Stimulated activated CD4-positive, alpha-beta T cell treated with anti-CD3 and anti-CD28 coated beads, Interleukin-4, amount 100 ng/mL, for 48 hours (primary cell): ENCODE results near the gene RAD9B.
"Not testable (repeated sequence)": the region's sequence is repeated elsewhere in the genome, so short reads cannot be mapped to it uniquely, and the experiment has no call there.

Experiments used
- DNase-seq, 2 donors: peaks; one replicate each; pipeline ENCODE4 v3.0.0-alpha.2; 2020; ENCODE audit warnings: low read depth in 2 of 2

The RAD9B gene

GRCh38 chr12:110501752-110502738 lies at the start of gene RAD9B, which contains the start of gene VPS29:
Gene RAD9B (plus strand): TSS chr12:110502331. CDS start chr12:110502338, 7 bp downstream.
Gene VPS29 (minus strand): TSS chr12:110502111. CDS start chr12:110502051, 60 bp downstream.
- peak; percentile 96 to 98 for DNase-seq

DNA sequence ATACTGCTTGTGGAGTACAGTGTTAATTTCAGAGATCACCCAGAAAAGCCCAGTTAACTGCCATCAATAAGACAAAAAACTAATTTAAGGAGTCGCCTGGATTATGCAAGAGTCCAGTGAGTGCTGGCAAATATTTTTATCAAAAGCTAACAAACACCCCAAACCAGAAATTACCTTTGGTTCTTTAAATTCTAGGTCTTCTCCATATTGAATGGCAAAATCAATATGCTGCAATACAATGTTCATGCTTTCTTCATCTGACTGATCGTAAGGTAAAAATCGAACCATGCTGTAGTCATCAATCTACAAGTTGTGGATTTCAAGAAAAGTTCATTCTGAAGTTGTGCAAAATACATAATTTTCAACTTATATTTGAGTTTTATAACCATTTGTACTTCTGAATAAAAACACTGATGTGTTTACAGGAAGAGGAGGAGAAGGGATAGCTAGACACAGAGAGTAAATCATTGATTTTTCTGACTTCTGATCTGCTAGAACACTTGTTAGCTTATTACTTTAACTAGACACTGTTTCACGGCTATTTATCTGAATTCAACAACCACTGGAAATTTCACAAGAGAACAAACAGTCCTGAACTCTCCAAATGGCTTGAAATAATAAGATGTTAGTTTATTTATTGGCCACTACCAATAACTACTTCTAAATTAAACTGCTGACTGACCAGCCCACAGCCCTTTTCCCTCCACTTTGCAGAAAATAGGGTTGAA lies 48.4 kb upstream of the RAD9B start:
- DNase-seq: no peak

GRCh38 chr12:110458756-110459155 lies 43.4 kb upstream of the RAD9B start:
- no peak for DNase-seq

DNA sequence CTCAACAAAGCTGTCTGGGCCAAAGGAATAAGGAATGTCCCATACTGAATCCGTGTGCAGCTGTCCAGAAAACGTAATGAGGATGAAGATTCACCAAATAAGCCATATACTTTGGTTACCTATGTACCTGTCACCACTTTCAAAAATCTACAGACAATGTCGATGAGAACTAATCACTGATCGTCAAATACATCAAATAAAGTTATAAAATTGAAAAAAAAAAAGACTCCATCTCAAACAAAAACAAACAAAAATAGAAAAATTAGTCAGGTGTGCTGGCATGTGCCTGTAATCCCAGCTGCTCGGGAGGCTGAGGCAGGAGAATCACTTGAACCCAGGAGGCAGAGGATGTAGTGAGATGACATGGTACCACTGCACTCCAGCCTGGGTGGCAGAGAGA lies 40.9 kb upstream of the RAD9B start:
- not testable (repeated sequence) for DNase-seq

DNA sequence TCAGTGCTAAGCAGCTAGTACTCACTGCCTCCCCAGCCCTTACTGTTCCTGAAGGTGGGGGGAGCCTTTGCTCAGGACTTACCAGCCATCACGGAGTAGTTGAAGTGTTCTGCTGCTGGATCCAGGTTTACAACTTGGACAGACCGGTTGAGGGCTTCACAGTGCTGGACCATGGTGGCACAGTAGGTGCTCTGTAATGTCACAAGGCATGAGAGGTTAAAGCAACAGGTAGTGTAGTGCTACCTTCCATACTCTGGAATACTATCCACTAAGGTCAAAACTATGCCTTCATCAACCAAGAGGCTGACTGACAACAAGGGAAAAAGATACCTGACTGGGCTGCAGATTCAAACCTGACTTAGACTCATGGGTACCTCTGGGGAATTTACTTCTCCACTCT lies 37.1 kb upstream of the RAD9B start:
- no peak for DNase-seq

DNA sequence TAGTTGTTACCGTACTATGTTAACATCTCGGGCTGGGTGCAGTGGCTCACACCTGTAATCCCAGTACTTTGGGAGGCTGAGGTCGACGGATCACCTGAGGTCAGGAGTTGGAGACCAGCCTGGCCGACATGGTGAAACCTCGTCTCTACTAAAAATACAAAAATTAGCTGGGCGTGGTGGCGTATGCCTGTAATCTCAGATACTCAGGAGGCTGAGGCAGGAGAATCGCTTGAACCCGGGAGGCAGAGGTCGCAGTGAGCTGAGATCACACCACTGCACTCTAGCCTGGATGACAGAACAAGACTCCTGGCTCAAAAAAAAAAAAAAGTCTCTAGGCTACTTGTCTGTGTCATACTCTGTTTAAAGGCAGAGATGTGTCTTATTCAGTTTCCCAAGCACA lies 36.4 kb upstream of the RAD9B start:
- not testable (repeated sequence) for DNase-seq

DNA sequence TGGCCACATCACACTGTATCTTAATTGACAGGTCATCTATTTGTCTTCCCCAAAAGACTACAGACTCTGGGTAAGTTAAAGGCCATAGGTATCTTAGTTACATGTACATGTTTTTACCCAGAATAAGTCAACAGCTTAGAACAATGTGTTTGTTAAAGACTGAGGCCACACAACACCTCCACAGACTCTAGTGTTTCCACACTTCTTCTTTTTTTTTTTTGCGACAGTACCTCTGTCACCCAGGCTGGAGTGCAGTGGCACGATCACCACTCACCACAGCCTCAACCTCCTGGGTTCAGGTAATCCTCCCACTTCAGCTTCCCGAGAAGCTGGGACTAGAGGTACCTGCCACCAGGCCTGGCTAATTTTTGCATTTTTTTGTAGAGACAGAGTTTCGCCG lies 35.3 kb upstream of the RAD9B start:
- no peak for DNase-seq

DNA sequence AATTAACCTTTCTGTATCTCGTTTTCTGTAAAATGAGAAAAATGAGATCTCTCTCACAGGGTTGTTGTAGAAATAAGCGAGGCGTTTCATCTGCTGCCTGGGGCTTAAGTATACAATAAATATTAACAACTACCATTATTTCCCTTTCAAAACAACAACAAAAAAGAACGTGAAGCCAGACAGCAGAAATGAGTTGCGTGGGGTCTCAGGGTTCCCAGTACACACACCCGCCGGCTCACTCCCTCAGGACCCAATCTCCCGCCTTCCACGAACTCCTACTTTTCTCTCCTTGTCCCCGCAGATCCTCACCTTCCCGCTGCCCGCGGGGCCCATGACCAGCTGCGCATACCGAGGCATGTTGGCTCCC lies 34.3 kb upstream of the RAD9B start:
- no peak for DNase-seq

- peak; percentile 90 to 91 for DNase-seq
Measured at GRCh38 chr12:110468214-110469048, 33.7 kb upstream of the RAD9B start, which contains the start of the genes FAM216A and GPN3. Gene FAM216A (plus strand): TSS chr12:110468845. CDS start chr12:110468876, 31 bp downstream. Gene GPN3 (minus strand): TSS chr12:110468257. CDS start chr12:110468203, 54 bp downstream.

GRCh38 chr12:110475426-110475825 lies 26.7 kb upstream of the RAD9B start:
- DNase-seq: no peak

- DNase-seq: no peak
Measured at GRCh38 chr12:110498984-110499706, 3.0 kb upstream of the RAD9B start.

DNA sequence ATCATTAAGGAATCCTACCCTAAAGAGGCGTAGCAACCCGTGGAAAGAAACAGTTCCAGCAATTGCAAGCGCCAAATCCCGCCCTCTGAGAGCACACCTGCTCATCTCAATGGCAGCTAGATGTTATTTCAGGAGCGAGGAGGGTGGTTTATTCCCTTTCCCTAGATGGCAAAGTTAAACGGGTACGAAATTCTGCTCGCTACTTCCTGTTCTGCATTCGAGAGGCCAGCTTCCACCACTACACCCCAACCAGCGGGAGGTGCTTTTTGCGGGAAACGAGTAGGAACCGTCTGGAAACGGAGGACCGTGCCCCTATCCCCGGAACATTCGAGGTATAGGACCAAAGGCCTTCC lies 756 bp upstream of the RAD9B start:
- peak in 1 of 2 donors; percentile 26 for DNase-seq

DNA sequence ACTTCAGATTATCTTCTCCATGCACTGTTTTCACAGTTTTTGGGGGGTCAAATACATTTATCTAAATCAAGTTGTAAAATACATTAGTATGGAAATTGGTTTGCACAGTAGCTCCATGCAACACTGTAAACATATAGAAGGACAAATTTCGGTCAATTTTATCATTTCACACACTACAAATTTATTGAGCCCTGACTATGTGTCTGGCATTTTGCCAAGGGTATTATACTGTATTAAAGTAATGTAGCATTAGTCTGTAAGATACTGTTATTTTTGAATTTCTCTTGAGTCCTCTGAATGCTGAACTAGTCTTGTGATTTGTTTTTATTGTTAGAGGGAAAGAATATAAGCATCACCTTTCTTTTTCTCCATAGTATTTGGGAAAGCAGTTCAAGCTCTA lies 1.3 kb downstream of the RAD9B start:
- DNase-seq: no peak

DNA sequence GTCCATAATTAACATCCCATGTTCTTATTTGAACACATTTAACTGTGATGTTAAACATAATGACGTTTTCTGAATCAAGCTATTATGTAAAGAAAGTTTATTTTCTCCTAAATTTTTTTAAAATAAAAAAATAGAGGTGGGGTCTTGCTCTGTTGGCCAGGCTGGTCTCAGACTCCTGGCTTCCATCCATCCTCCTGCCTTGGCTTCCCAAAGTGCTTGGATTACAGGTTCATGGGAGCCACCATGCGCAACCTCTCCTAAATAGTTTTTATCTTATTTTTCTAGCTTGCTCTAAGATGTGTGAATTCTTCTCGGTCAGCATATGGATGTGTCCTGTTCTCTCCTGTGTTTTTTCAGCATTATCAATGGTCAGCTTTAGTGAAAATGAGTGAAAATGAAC lies 3.2 kb downstream of the RAD9B start:
- DNase-seq: no peak

GRCh38 chr12:110508071-110508586 lies 6.0 kb downstream of the RAD9B start:
- no peak for DNase-seq

- DNase-seq: no peak
Measured at GRCh38 chr12:110513842-110514241, 11.7 kb downstream of the RAD9B start.

DNA sequence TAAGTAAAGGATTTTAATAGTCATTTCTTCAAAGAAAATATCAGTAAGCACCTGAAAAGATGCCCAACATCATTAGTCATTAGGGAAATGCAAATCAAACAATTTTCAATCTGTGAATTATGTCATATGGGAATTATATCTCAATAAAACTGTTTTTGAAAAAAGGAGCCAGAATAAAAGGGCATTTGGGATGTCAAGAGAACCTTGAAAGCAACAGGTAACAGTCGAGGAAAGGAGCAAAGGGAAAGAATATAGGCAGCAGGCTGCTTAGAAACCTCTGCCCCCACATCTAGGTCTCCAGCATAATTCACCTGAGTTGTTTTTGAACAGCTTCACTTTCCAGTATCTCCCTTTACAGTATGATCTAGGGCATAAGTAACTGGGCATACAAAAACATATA lies 12.2 kb downstream of the RAD9B start:
- no peak for DNase-seq

GRCh38 chr12:110516995-110517394 lies 14.9 kb downstream of the RAD9B start:
- DNase-seq: no peak

GRCh38 chr12:110518014-110518413 lies 15.9 kb downstream of the RAD9B start:
- DNase-seq: not testable (repeated sequence)

GRCh38 chr12:110520876-110521712 lies 19.0 kb downstream of the RAD9B start:
- peak in 1 of 2 donors; percentile 18 for DNase-seq
